Breast epithelium (tissue), 4 donors: Measurements from ENCODE around the gene THRSP. TPM values are rescaled to one million over a fixed set of nuclear protein-coding genes. Genes with fewer than 3 reads are reported as not detected.

Experiments
- DNase-seq, 2 donors: peaks; one replicate each; pipeline ENCODE4 v3.0.0-alpha.2; 2019; ENCODE audit warnings: low spot score in 2 of 2
- H3K27ac ChIP-seq, 2 donors: fragments of 200-600 bp; sonication (generic) in 1 of 2; one replicate each; pipeline ENCODE4 v1.5.1; 2016 to 2019; ENCODE audit warnings: mild to moderate bottlenecking in 1 of 2
- H3K27me3 ChIP-seq, 2 donors: fragments of 200-600 bp; sonication (generic) in 1 of 2; one replicate each; pipeline versions ENCODE4 v1.5.1 to v1.6.0; 2017 to 2019; ENCODE audit warnings: control low read depth in 1 of 2, mild to moderate bottlenecking in 1 of 2
- H3K36me3 ChIP-seq: fragments of 200-600 bp; one replicate; pipeline ENCODE4 v1.5.1; 2019
- H3K4me1 ChIP-seq, 2 donors: fragments of 200-600 bp; sonication (generic); one replicate each; pipeline ENCODE4 v1.5.1; 2016 to 2019; ENCODE audit warnings: control low read depth in 1 of 2
- H3K4me3 ChIP-seq, 3 donors: fragments of 200-600 bp; sonication (generic); 1 replicate in 2 of 3; 2 replicates in 1 of 3; pipeline ENCODE4 v1.5.1; 2016 to 2019; ENCODE audit warnings: mild to moderate bottlenecking in 3 of 3, moderate library complexity in 2 of 3
- H3K9me3 ChIP-seq, 2 donors: fragments of 200-600 bp; sonication (generic) in 1 of 2; one replicate each; pipeline ENCODE4 v1.5.1; 2016 to 2019; ENCODE audit warnings: control low read depth in 1 of 2
- CTCF ChIP-seq, 3 donors: fragments of 450-650 bp; IDR thresholded peaks; one replicate each; pipeline ENCODE4 v1.5.1; 2016 to 2017; ENCODE audit warnings: antibody characterized with exemption in 3 of 3, mild to moderate bottlenecking in 3 of 3, moderate library complexity in 3 of 3
- POLR2A ChIP-seq: fragments of 450-650 bp; IDR thresholded peaks from one replicate; pipeline ENCODE4 v1.6.1; 2016; ENCODE audit warnings: antibody characterized with exemption, mild to moderate bottlenecking, moderate library complexity
- POLR2AphosphoS5 ChIP-seq, 3 donors: sonication (generic); formaldehyde crosslinking; IDR thresholded peaks; one replicate each; pipeline ENCODE4 v1.6.1; 2017; ENCODE audit warnings: antibody characterized with exemption in 3 of 3
- intact Hi-C: fragments of 100-400 bp; cut with DNase I; formaldehyde crosslinking; loops from one replicate; pipeline ENCODE4 v1.15.1; 2023; ENCODE audit warnings: low total_unique reads
- total RNA-seq, 3 donors: library from RNA; depleted of rRNA; stranded (reverse); fragments of >200 nt; gene quantifications; one replicate each; pipeline ENCODE4 v1.1.0, GENCODE V29; 2016

THRSP gene
- total RNA-seq, 3 donors from 2014 or later = 1.6 to 74.9 (median 5.7) TPM

- H3K27me3 ChIP-seq = no peaks in the 10 kb centered on the region
- intact Hi-C loops = no loop called here
- TF ChIP-seq POLR2AphosphoS5 (IDR thresholded peaks at IDR 0.05) = no peak
- TF ChIP-seq POLR2A = no peak
- no peak for TF ChIP-seq CTCF (IDR thresholded peaks at IDR 0.05)
- H3K36me3 ChIP-seq = peaks cover 5% of the 10 kb centered on the region
- no peaks in the 10 kb centered on the region for H3K4me1 ChIP-seq
- H3K4me3 ChIP-seq = no peak overlapping the region
- no peak overlapping the region for H3K27ac ChIP-seq
- no peaks in the 10 kb centered on the region for H3K9me3 ChIP-seq
- no peak for DNase-seq
Measured at GRCh38 chr11:78111298-78111697, 47.6 kb downstream of the THRSP start.

- intact Hi-C loops = no loop called here
- no peak overlapping the region for H3K4me3 ChIP-seq
- H3K27me3 ChIP-seq = no peaks in the 10 kb centered on the region
- H3K9me3 ChIP-seq = no peaks in the 10 kb centered on the region
- no peak for DNase-seq
- H3K36me3 ChIP-seq = peaks cover 5% of the 10 kb centered on the region
- TF ChIP-seq CTCF (IDR thresholded peaks at IDR 0.05) = no peak
- H3K4me1 ChIP-seq = no peaks in the 10 kb centered on the region
- H3K27ac ChIP-seq = no peak overlapping the region
Measured at GRCh38 chr11:78112582-78113275, 49.1 kb downstream of the THRSP start.

Other genes starting within 250 kb of the THRSP start
- 100 to 1,000 TPM in 1 of 3 donors, 10 to 100 TPM in 2; 82.2 to 112 (median 82.3) TPM for gene RSF1, start 243.1 kb upstream of the THRSP start, total RNA-seq
- gene AAMDC, start 242.7 kb upstream of the THRSP start, total RNA-seq = 10 to 100 TPM; 26.2 to 64.8 (median 30.5) TPM
- 10 to 100 TPM; 34.6 to 58.4 (median 47.5) TPM for gene INTS4, start 69.2 kb upstream of the THRSP start, total RNA-seq
- 10 to 100 TPM in 1 of 3 donors, 1 to 10 TPM in 1, under 1 TPM in 1; 0.64 to 22.4 (median 7.9) TPM for gene KCTD14, start 40.6 kb upstream of the THRSP start, total RNA-seq
- 100 to 1,000 TPM; 101 to 105 (median 103) TPM for gene NDUFC2, start 16.0 kb downstream of the THRSP start, total RNA-seq
- gene ALG8, start 75.8 kb downstream of the THRSP start, total RNA-seq = 10 to 100 TPM; 25.9 to 46.8 (median 36.7) TPM
- 10 to 100 TPM in 1 of 3 donors, 1 to 10 TPM in 2; 8.5 to 13.1 (median 8.8) TPM for gene KCTD21, start 124.8 kb downstream of the THRSP start, total RNA-seq
- 10 to 100 TPM in 2 of 3 donors, 1 to 10 TPM in 1; 5.1 to 16.1 (median 11.3) TPM for gene USP35, start 125.1 kb downstream of the THRSP start, total RNA-seq